HG03378 (cell line): ENCODE data around the gene TEAD4.

Experiments used
- ATAC-seq: cut with Tn5 transposase; IDR thresholded peaks from one replicate; pipeline ENCODE4 v1.9.1; 2021; ENCODE audit warnings: mild to moderate bottlenecking, moderate library complexity; ENCODE audit not compliant: unreplicated experiment

Gene TEAD4

GRCh38 chr12:2999265-2999841 is 40.2 kb downstream of the TEAD4 start:
- ATAC-seq, result no peak

- ATAC-seq, result no peak
Observed at GRCh38 chr12:3000548-3001275, 41.5 kb downstream of the TEAD4 start.

DNA sequence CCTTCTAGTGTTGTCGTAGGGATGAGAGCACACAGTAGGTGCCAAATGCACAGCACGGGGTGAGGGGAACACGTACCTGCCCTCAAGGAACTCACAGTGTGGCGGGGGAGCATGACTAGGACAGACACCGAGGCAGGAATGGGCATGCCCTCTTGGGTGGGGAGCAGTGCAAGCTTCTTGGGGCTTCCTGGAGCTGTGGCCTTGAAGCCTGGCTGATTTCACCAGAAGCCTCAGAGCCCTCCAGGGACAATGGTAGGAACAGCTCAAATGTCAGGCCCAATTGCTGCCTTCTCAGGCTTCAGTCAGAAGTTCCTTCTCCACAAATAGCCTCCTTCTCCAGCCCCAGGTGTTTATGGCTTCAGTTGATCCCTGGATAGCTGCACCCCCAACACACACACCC is 43.4 kb downstream of the TEAD4 start:
- ATAC-seq, result no peak

DNA sequence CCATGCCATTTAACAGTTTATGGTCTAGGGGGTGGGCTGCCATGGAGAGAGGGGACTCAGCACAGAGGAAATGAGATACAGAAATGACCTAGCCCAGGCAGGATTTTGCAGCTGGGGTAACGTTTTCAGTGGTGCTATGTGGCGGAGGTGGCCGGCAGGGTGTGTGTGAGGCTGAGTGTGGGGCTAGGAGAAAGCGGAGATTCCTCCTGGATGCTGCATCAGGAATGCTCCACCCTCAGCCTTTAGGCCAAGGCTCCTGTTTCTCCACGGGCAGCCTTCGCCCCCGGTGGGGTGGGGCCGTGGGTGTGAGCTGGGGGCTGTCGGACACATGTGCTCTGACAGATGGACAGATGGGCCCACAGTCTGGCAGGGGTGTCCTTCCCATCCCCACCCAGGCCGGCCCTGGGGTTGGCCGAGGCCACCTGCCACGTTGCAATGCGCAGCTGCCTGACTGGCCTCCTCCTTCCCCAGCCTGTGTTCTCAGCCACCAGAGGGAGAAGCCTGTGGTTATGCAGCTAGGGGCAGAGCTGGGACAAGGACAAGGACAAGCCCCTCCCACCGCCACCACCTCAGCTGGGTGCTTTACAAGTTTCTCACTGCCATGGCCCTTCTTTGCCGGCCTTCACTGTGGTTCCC is 44.3 kb downstream of the TEAD4 start:
- ATAC-seq, result no peak

- no peak for ATAC-seq
Observed at GRCh38 chr12:3004655-3005565, 45.7 kb downstream of the TEAD4 start.

DNA sequence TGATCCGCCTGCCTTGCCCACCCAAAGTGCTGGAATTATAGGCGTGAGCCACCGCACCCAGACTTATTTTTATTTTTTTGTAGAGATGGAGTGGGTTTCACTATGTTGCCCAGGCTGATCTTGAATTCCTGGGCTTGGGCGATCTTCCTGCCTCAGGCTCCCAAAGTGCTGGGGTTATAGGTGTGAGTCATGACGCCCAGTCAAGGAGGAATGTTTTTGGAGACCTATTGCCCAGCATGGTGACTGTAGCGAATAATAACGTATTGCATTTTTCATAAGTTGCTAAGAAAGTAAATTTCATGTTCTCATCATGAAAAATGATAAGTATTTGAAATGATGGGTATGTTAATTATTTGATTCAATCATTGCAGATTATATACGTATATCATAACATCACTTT is 46.5 kb downstream of the TEAD4 start:
- ATAC-seq, result no peak

GRCh38 chr12:3009780-3010179 is 50.6 kb downstream of the TEAD4 start:
- ATAC-seq, result no peak

DNA sequence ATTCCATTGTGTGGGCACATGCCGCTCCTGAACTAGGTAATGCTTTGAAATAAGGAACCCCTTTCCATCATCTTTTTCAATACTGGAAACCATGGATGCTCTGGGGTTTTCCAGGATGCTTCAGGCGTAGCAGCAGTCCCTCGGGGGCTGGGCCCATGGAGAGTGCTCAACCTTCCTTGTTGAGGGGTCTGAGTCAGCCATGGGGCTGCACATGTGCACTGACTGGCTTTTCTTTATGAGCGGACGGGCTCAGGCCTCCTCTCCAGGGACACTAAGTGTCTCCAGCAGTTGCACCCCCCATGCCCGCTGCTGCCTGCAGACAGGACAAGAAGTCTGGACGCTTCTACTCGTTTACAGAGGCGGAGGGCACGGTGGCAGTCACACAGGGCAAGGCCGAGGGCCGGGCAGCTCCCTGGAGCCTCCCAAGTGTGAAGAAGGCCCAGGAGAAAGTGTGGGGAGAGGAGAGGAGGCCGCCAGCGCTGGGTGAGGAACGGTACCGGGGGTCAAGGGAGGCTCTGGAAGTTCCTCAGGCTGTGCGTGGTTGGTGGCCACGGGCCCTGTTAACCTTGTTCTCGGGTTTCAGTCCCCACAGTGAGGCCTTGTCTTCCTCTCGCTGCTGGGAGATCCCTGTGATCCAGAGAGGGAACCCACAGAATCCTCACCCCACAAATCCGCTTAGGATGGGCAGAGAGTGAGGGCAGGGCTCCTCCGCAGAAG is 51.2 kb downstream of the TEAD4 start:
- ATAC-seq, result no peak

GRCh38 chr12:3012786-3013185 is 53.6 kb downstream of the TEAD4 start:
- ATAC-seq, result no peak

DNA sequence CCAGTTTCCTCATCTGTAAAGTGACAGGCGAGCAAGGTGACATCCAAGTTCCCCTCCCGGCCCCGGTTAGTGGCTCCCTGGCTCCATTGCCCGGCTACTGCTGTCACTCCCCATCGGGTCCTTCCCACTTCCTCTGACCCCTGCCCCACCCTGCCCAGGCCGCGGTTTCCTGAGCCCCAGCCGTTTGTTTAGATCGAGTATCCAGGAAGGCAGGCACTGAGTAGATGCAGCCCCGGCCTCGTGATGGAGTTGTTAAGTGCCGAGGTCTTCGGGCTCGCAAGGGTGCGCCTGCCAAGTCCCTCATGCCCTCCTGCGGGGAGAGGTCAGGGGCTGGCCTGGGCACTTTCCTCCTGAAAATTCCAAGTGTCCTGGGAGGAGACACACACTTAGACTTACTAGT is 55.4 kb downstream of the TEAD4 start:
- no peak for ATAC-seq

DNA sequence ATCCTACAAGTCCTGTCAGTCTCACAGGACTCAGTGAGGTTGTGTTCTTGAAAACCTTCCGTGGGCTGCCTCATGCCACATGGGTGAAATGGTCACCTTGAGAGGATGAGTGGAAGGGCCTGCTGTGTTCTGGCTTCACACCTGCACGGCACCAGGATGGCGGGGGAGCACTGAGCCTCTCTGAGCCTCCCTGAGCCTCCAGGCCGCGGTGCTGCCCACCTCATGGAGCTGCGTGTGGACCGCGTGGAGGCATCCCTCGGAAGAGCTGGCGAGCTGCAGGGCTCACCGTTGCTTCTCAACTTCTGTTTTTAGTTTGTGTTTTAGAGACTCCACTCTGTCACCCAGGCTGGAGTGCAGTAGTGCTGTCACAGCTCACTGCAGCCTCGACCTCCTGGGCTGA is 56.2 kb downstream of the TEAD4 start:
- no peak for ATAC-seq

GRCh38 chr12:3016191-3016590 is 57.0 kb downstream of the TEAD4 start:
- no peak for ATAC-seq

- ATAC-seq, result no peak
Observed at GRCh38 chr12:3017281-3017680, 58.1 kb downstream of the TEAD4 start.

GRCh38 chr12:3018284-3019004 is 59.2 kb downstream of the TEAD4 start:
- no peak for ATAC-seq

GRCh38 chr12:3019005-3019680 is 59.9 kb downstream of the TEAD4 start:
- ATAC-seq, result no peak

DNA sequence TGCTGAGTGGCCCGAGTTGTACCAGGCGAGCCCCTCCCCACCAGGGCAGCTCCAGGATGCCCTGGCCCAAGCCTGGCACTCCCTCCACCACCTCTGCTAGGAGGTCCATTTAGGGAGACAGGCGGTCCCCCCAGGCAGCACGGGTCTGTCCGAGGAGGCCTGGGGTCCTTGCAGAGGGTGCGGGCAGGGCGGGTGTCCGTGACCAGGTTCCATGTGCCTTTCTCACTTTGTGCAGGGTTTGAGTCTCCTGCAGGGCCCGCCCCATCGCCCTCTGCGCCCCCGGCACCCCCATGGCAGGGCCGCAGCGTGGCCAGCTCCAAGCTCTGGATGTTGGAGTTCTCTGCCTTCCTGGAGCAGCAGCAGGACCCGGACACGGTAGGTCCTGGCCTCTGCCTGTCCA is 61.2 kb downstream of the TEAD4 start:
- no peak for ATAC-seq

DNA sequence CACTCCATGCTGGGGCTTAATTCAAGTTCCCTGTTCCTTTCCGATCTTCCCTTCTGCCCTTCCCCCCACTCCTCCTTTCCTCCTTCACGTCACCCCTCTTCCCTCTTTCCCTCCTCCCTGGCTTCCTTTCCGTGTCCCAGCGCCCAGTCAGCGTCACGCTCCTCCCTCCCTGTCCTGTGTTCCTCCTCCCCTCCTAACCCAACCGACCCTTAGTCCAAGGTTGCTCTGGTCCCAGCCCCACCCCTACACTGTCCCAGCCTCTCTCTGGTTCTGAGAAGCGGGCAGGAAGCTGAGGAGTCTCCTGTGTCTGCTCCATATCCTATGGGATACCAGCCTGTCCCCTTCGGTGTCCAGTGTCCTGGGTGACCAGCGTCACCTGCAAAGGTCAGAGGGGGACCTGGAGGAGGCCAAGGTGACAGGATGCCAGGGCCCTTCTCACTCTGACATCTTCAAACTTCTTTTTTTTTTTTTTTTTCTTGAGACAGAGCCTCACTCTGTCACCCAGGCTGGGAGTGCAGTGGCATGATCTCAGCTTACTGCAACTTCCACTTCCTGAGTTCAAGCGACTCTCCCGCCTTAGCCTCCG is 61.7 kb downstream of the TEAD4 start:
- no peak for ATAC-seq

- no peak for ATAC-seq
Observed at GRCh38 chr12:3022411-3022810, 63.2 kb downstream of the TEAD4 start.

DNA sequence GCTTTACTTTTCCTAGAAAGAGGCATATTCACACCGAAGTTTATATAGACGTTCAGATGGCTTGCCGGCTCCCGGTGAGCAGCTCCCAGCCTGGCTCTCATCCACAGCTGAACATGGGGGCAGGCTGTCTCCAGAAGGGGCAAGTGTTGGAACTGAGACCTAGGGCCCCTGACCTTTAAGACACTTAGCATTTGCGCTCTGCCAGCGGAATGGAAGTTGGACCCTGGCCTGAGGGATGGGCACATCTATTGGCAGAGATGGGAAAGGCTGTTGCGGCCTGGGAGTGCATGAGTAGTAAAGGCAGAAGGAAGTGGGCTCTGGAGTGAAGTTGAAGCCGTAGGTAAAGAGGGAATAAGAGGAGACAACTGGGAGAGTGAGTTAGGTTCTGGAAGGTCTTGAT is 63.8 kb downstream of the TEAD4 start:
- no peak for ATAC-seq
